Activated T-helper 2 cell treated with anti-CD3 and anti-CD28 coated beads, Interferon-gamma antibody, Interleukin-2, Interleukin-4, amounts not matched to agents 10 μg/mL and 5 μg/mL and 100 μg/mL, durations not matched to agents 14 hours and 24 hours and 36 hours (primary cell): Measurements from ENCODE around the gene PAPSS2. TPM values are rescaled to one million over a fixed set of nuclear protein-coding genes. Genes with fewer than 3 reads are reported as not detected.

Experiments
- DNase-seq: peaks from one replicate; pipeline ENCODE4 v3.0.0; 2021; ENCODE audit warnings: low spot score
- H3K27ac Mint-ChIP-seq: one replicate; pipeline ENCODE4 v1.8.0; 2021; ENCODE audit warnings: mixed read lengths
- H3K27me3 Mint-ChIP-seq: one replicate; pipeline ENCODE4 v1.8.0; 2021; ENCODE audit warnings: low read depth, mixed read lengths
- H3K36me3 Mint-ChIP-seq: one replicate; pipeline ENCODE4 v1.8.0; 2021; ENCODE audit warnings: low read depth, mixed read lengths
- H3K4me1 Mint-ChIP-seq: one replicate; pipeline ENCODE4 v1.8.0; 2021; ENCODE audit warnings: low read depth, mixed read lengths
- H3K4me3 Mint-ChIP-seq: one replicate; pipeline ENCODE4 v1.8.0; 2021; ENCODE audit warnings: low read depth, mild to moderate bottlenecking, moderate library complexity, mixed read lengths
- H3K9me3 Mint-ChIP-seq: one replicate; pipeline ENCODE4 v1.8.0; 2021; ENCODE audit warnings: mixed read lengths
- intact Hi-C: fragments of 100-400 bp; cut with micrococcal nuclease; formaldehyde crosslinking; loops from one replicate; pipeline ENCODE4 v1.15.1; 2023
- total RNA-seq: library from RNA; stranded (reverse); gene quantifications from 2 replicates; pipeline ENCODE4 v1.2.3, GENCODE V29; 2022

PAPSS2 gene
- total RNA-seq, 1 donor from 2014 or later, result 0.25 TPM

- peaks cover 46% of the 10 kb centered on the region for H3K27me3 Mint-ChIP-seq
- no peak for DNase-seq
- intact Hi-C loops, result no loop called here
- H3K36me3 Mint-ChIP-seq, result no peaks in the 10 kb centered on the region
- no peak overlapping the region for H3K4me3 Mint-ChIP-seq
- peaks cover 5% of the 10 kb centered on the region for H3K4me1 Mint-ChIP-seq
- H3K9me3 Mint-ChIP-seq, result no peaks in the 10 kb centered on the region
- no peak overlapping the region for H3K27ac Mint-ChIP-seq
These were observed 4.6 kb downstream of the PAPSS2 start for GRCh38 chr10:87664276-87664701.

- Mint-ChIP-seq H3K4me3 (no peak overlapping the region), H3K27ac (no peak overlapping the region), H3K27me3 (peaks cover 24% of the 10 kb centered on the region), H3K36me3 (no peaks in the 10 kb centered on the region), H3K9me3 (no peaks in the 10 kb centered on the region), H3K4me1 (peaks cover under 1% of the 10 kb centered on the region)
- intact Hi-C loops, result no loop called here
- no peak for DNase-seq
These were observed 7.8 kb downstream of the PAPSS2 start for GRCh38 chr10:87667493-87667892.

DNA sequence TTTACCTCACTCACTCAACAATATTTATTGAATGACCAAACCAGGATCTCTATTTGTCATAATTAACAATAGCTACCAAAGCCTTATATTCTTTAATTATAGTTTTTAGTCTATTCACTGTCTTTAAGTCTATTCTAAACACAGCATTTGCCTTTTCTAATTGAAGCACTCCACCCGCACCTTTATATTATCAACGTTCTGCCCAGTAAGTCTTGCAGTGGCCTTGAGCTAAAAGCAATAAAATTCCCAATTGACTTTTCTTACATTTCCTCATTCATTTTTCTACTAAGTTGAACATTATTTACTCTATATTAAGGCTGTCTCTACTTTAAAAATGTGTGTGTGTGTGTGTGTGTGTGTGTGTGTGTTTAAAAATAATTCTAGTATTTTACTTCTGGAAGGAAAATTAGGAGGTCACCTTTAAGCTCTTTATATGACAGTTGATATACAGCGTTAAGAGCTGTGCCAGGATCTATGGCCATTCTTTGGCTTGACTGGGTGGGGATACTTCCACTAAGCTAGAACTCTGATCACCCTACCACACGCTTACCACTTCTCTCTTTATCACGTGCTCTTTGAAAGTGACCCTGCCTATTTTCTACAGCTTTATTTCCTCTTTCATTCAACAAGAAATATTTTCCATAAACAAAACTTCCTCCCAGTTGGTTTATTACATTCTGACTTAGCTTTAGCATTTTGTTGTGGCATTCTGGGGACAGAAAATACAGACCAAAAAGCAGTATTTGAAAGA is 8.8 kb downstream of the PAPSS2 start:
- no peaks in the 10 kb centered on the region for H3K36me3 Mint-ChIP-seq
- H3K27me3 Mint-ChIP-seq, result peaks cover 20% of the 10 kb centered on the region
- no peak overlapping the region for H3K4me3 Mint-ChIP-seq
- peaks cover 2% of the 10 kb centered on the region for H3K4me1 Mint-ChIP-seq
- no peak for DNase-seq
- intact Hi-C loops, result no loop called here
- H3K9me3 Mint-ChIP-seq, result no peaks in the 10 kb centered on the region
- H3K27ac Mint-ChIP-seq, result no peak overlapping the region

GRCh38 chr10:87669752-87670151 is 10.1 kb downstream of the PAPSS2 start:
- H3K4me1 Mint-ChIP-seq, result peaks cover 2% of the 10 kb centered on the region
- peaks cover 17% of the 10 kb centered on the region for H3K27me3 Mint-ChIP-seq
- no peak overlapping the region for H3K4me3 Mint-ChIP-seq
- H3K36me3 Mint-ChIP-seq, result no peaks in the 10 kb centered on the region
- no peak overlapping the region for H3K27ac Mint-ChIP-seq
- intact Hi-C loops, result no loop called here
- H3K9me3 Mint-ChIP-seq, result no peaks in the 10 kb centered on the region
- DNase-seq, result no peak

DNA sequence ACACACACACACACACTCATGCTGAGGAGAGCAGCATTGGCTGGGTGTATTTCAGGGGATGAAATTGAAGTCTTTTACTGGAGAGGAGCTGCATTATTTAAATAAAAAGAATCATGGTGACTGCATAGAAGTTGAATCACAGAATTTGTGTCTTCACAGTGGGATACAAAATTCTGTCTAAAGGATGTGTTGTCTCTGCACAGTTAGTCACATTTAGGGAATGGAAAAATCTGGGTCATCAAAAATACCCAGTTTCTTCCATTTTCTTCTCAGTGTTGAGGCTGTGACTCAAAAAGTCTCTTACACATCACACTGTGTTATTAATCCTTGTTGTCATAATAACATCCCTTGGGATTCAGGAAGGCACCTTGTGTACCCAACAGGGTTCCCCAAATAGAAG is 10.9 kb downstream of the PAPSS2 start:
- H3K27ac Mint-ChIP-seq, result no peak overlapping the region
- H3K36me3 Mint-ChIP-seq, result no peaks in the 10 kb centered on the region
- H3K9me3 Mint-ChIP-seq, result no peaks in the 10 kb centered on the region
- H3K4me3 Mint-ChIP-seq, result no peak overlapping the region
- DNase-seq, result no peak
- H3K4me1 Mint-ChIP-seq, result peaks cover 2% of the 10 kb centered on the region
- intact Hi-C loops, result no loop called here
- H3K27me3 Mint-ChIP-seq, result peaks cover 15% of the 10 kb centered on the region

DNA sequence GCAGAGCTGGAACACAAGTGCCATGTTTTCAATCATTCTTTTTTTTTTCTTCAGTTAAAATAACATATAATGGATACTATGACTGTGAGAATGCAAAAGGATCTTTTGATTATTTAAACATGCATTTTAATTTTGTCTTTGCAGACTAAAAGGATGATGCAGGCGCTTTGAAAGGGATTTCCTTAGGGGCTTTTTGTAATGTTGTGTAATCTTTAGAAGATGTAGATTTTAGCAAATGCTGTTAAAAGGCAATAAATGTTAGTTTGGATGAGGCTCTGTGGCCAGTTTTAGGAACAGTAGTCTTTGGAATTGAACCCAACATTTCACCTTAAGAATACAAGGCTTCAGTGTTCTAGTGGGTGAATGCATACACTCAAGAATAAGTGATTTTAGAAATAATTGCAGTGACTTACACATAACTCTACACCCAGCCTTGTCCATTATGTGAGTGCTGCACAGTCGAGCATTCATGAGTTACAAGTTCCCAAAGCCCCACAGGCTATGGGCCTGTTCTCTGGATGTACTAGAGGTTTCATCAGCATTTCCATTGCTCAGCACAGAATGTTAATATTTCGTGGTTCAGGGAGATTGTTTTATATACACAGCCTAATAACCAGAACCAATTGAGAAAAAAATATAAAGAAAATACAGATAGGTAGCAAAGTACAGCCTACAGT is 11.6 kb downstream of the PAPSS2 start:
- no peaks in the 10 kb centered on the region for H3K9me3 Mint-ChIP-seq

DNA sequence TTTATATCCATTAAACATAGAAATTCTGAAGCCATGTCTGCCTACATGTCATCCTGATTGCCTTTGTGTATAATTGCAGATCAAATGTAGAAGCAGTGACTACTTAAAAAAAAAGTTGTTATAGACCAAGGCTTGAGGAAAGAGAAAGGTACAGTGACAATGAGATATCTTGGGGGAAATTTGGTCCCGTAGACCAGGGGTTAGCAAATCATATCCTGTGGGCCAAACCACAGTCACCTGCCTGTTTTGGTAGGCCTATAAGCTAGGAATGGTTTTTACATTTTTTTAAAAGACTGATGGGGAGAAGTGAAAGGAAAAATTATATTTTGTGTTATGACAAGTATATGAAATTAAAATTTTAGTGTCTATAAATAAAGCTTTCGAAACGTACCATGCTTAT is 12.9 kb downstream of the PAPSS2 start:
- Mint-ChIP-seq H3K4me1 (peaks cover 2% of the 10 kb centered on the region), H3K9me3 (no peaks in the 10 kb centered on the region), H3K27ac (no peak overlapping the region), H3K36me3 (no peaks in the 10 kb centered on the region), H3K27me3 (peaks cover 16% of the 10 kb centered on the region), H3K4me3 (no peak overlapping the region)
- intact Hi-C loops, result no loop called here
- DNase-seq, result no peak

More for the DNA sequence above, 11.6 kb downstream of the PAPSS2 start:
- Mint-ChIP-seq H3K4me3 (no peak overlapping the region), H3K27ac (no peak overlapping the region), H3K4me1 (peaks cover 2% of the 10 kb centered on the region), H3K27me3 (peaks cover 15% of the 10 kb centered on the region), H3K36me3 (no peaks in the 10 kb centered on the region)
- intact Hi-C loops, result no loop called here
- no peak for DNase-seq

- no peak for DNase-seq
- Mint-ChIP-seq H3K9me3 (no peaks in the 10 kb centered on the region), H3K36me3 (no peaks in the 10 kb centered on the region), H3K4me1 (peaks cover 2% of the 10 kb centered on the region), H3K4me3 (no peak overlapping the region), H3K27ac (no peak overlapping the region), H3K27me3 (peaks cover 7% of the 10 kb centered on the region)
- intact Hi-C loops, result no loop called here
These were observed 15.3 kb downstream of the PAPSS2 start for GRCh38 chr10:87674943-87675342.

DNA sequence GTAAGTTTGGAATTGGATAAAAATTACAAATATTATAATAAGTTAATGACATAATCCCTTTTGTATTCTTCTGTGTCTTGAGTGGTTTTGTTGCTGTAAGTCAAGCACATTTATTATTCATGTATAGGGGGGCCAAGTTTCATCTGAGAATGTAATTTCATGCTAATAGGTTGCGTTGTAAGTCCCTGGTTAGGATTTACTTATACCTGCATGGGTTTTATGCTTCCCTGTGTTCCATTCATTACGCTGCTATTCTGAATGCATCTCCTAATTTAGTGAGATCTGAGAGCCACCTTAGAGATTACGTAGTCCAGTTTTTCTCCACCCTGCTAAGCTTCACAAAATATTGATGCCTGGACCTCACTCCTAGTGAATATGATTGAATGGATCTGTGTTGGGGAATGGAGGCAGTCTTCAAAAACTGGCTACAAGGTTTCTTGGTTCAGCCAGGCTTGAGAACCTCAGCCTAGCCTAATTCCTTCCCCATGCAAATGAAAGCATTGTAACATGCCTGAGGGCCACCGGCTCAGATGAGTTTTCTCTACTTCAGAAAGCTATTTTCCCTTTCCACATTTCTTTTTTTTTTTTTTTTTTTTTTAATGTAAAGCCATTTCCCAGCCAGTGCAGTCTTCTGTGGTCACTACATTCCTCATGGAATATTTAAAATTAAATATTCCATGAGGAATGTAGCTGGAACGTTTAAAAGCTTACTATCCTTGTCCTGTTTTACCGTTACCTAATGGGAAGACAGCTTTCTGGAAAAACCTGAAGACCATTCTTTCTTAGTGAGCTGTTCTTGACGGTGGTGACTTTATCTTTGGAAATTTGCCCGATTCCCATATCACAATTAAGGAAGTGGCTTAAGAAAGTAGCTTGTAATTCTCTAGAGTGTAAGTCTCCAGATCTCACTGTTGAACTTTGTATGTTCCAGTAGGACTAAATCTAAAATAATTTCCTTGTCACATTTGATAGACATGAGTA is 16.0 kb downstream of the PAPSS2 start:
- Mint-ChIP-seq H3K36me3 (no peaks in the 10 kb centered on the region), H3K27ac (no peak overlapping the region), H3K4me1 (peaks cover 2% of the 10 kb centered on the region), H3K27me3 (peaks cover 8% of the 10 kb centered on the region), H3K9me3 (no peaks in the 10 kb centered on the region), H3K4me3 (no peak overlapping the region)
- intact Hi-C loops, result no loop called here
- DNase-seq, result no peak

DNA sequence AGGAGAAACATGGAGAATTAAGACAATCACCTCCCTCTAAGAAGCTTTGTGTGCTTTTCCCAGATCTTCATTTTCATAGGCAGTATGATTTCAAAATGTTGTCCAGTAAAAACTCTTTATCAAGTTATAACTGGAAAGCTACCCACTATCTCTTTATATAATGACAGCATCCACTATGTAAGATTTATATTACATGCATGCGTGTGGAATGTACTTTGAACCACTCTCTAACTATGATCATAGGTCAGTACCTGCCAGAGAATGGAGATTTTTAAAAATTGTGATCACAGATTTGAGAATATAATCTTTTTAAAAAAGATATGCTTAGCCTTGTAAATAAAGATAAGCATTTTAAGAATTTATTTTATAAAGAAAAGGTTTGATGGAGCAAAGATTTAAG is 17.9 kb downstream of the PAPSS2 start:
- Mint-ChIP-seq H3K36me3 (no peaks in the 10 kb centered on the region), H3K27ac (no peak overlapping the region), H3K4me1 (peaks cover under 1% of the 10 kb centered on the region), H3K9me3 (no peaks in the 10 kb centered on the region), H3K4me3 (no peak overlapping the region), H3K27me3 (peaks cover 16% of the 10 kb centered on the region)
- intact Hi-C loops, result no loop called here
- no peak for DNase-seq

DNA sequence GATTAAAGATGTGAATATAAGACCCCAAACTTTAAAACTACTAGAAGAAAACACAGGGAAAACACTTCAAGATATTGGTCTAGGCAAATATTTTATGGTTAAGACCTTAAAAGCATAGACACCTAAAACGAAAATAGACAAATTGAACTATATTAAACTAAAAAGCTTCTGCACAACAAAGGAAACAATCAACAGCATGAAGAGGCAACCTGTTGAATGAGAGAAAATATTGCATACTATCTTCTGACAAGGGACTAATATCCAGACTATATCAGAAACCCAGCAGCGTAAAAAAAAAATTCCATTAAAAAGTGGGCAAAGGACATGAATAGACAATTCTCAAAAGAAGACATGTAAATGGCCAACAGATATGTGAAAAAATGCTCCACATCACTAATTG is 18.6 kb downstream of the PAPSS2 start:
- H3K4me1 Mint-ChIP-seq, result no peaks in the 10 kb centered on the region
- no peak overlapping the region for H3K27ac Mint-ChIP-seq
- intact Hi-C loops, result no loop called here
- H3K9me3 Mint-ChIP-seq, result no peaks in the 10 kb centered on the region
- H3K27me3 Mint-ChIP-seq, result peaks cover 16% of the 10 kb centered on the region
- DNase-seq, result no peak
- no peak overlapping the region for H3K4me3 Mint-ChIP-seq
- H3K36me3 Mint-ChIP-seq, result no peaks in the 10 kb centered on the region

GRCh38 chr10:87683356-87683755 is 23.7 kb downstream of the PAPSS2 start:
- Mint-ChIP-seq H3K27me3 (peaks cover 20% of the 10 kb centered on the region), H3K27ac (no peak overlapping the region), H3K36me3 (no peaks in the 10 kb centered on the region), H3K4me1 (no peaks in the 10 kb centered on the region), H3K4me3 (no peak overlapping the region), H3K9me3 (no peaks in the 10 kb centered on the region)
- intact Hi-C loops, result no loop called here
- DNase-seq, result no peak
